Smooth muscle cell of the pulmonary artery (primary cell): ENCODE data around the gene RGSL1. TPM values are rescaled to one million over a fixed set of nuclear protein-coding genes. Genes with fewer than 3 reads are reported as not detected.

Experiments used
- total RNA-seq: library from RNA; depleted of rRNA; stranded (reverse); fragments of >200 nt; gene quantifications from 2 replicates; pipeline ENCODE4 v1.2.3, GENCODE V29; 2014

Gene RGSL1
- total RNA-seq, result not detected in 2 replicates

GRCh38 chr1:182450087-182450486 is at the start of gene RGSL1:
Gene RGSL1, plus strand, starts transcription at chr1:182450146. Its CDS starts 20 bp downstream, at chr1:182450166.

GRCh38 chr1:182400567-182400966 is 49.4 kb upstream of the RGSL1 start, which contains the start of gene TEDDM1:
Gene TEDDM1, minus strand, starts transcription at chr1:182400667. Its CDS starts 182 bp downstream, at chr1:182400485.

GRCh38 chr1:182588500-182589396 is 138.8 kb downstream of the RGSL1 start, which contains the start of gene RNASEL:
Gene RNASEL, minus strand, starts transcription at chr1:182589256. Its CDS starts 2,450 bp downstream, at chr1:182586806.

GRCh38 chr1:182604175-182605164 is 154.5 kb downstream of the RGSL1 start, which contains the start of gene RGS16:
Gene RGS16, minus strand, starts transcription at chr1:182604389. Its CDS starts 130 bp downstream, at chr1:182604259.

Other genes starting within 250 kb of the RGSL1 start
- 182 and 223 TPM in 2 replicates for gene GLUL, start 58.4 kb upstream of the RGSL1 start, total RNA-seq
- not detected in 2 replicates for gene TEDDM1, start 49.5 kb upstream of the RGSL1 start, total RNA-seq
- 7.0 and 13.4 TPM in 2 replicates for gene RNASEL, start 139.1 kb downstream of the RGSL1 start, total RNA-seq
- 2.8 and 3.1 TPM in 2 replicates for gene RGS16, start 154.2 kb downstream of the RGSL1 start, total RNA-seq
- gene RGS8, start 234.4 kb downstream of the RGSL1 start, total RNA-seq, result not detected in 2 replicates